Spleen (tissue), 11 donors: Measurements from ENCODE around the gene PIF1. TPM values are rescaled to one million over a fixed set of nuclear protein-coding genes. Genes with fewer than 3 reads are reported as not detected.
"Not testable (repeated sequence)": the region's sequence is repeated elsewhere in the genome, so short reads cannot be mapped to it uniquely, and the experiment has no call there.

Source experiments
- DNase-seq: peaks from one replicate; pipeline ENCODE4 v3.0.0-alpha.2; 2020
- H3K27ac ChIP-seq, 8 donors: fragments of 200-600 bp; sonication (generic) in 7 of 8; 1 replicate in 4 of 8; 2 replicates in 4 of 8; pipeline versions ENCODE4 v1.5.0 to v1.8.0; 2016 to 2021; ENCODE audit warnings: inconsistent platforms in 4 of 8, mild to moderate bottlenecking in 4 of 8, moderate library complexity in 1 of 8
- H3K27me3 ChIP-seq, 7 donors: fragments of 200-600 bp; sonication (generic) in 6 of 7; replicated peaks in 1 of 7; 1 replicate in 4 of 7; 2 replicates in 3 of 7; pipeline versions ENCODE4 v1.5.0 to v1.8.0; 2016 to 2021; ENCODE audit warnings: inconsistent platforms in 3 of 7, mild to moderate bottlenecking in 1 of 7
- H3K36me3 ChIP-seq, 6 donors: fragments of 200-600 bp; sonication (generic) in 5 of 6; 1 replicate in 4 of 6; 2 replicates in 2 of 6; pipeline versions ENCODE4 v1.5.0 to v1.8.0; 2016 to 2021; ENCODE audit warnings: inconsistent platforms in 2 of 6
- H3K4me1 ChIP-seq, 6 donors: fragments of 200-600 bp; sonication (generic) in 5 of 6; 1 replicate in 3 of 6; 2 replicates in 3 of 6; pipeline versions ENCODE4 v1.5.0 to v1.8.0; 2016 to 2021; ENCODE audit warnings: inconsistent platforms in 3 of 6
- H3K4me3 ChIP-seq, 8 donors: fragments of 200-600 bp; sonication (generic) in 7 of 8; 1 replicate in 4 of 8; 2 replicates in 4 of 8; pipeline versions ENCODE4 v1.5.0 to v1.8.0; 2016 to 2021; ENCODE audit warnings: inconsistent platforms in 4 of 8, mild to moderate bottlenecking in 4 of 8, moderate library complexity in 2 of 8
- H3K9me3 ChIP-seq, 8 donors: fragments of 200-600 bp; sonication (generic) in 7 of 8; 1 replicate in 4 of 8; 2 replicates in 4 of 8; pipeline versions ENCODE4 v1.5.0 to v1.8.0; 2016 to 2021; ENCODE audit warnings: inconsistent platforms in 4 of 8
- CTCF ChIP-seq, 11 experiments: fragments of 200-600 bp in 7 of 11; fragments of 450-650 bp in 4 of 11; sonication (generic) in 4 of 11; IDR thresholded peaks in 8 of 11; conservative IDR thresholded peaks in 3 of 11; 1 replicate in 7 of 11; 2 replicates in 4 of 11; pipeline versions ENCODE4 v1.4.0 to v1.8.0; 2016 to 2021; ENCODE audit warnings: antibody characterized with exemption in 11 of 11, inconsistent platforms in 4 of 11, mild to moderate bottlenecking in 1 of 11
- POLR2A ChIP-seq, 3 donors: fragments of 450-650 bp; IDR thresholded peaks; one replicate each; pipeline ENCODE4 v1.5.1; 2017; ENCODE audit warnings: antibody characterized with exemption in 3 of 3, mild to moderate bottlenecking in 1 of 3
- POLR2AphosphoS5 ChIP-seq, 3 donors: sonication (generic); formaldehyde crosslinking; IDR thresholded peaks; one replicate each; pipeline ENCODE4 v1.5.1; 2017; ENCODE audit warnings: antibody characterized with exemption in 3 of 3
- WGBS, 5 donors: extraction: QIAGEN DNeasy Blood & Tissue Kit in 3 of 5; methylation state at CpG; one replicate each; pipeline versions ENCODE4 v1.1.5 to v1.1.7; 2013 to 2018; 5-methylcytosine and 5-hydroxymethylcytosine counted together
- intact Hi-C: fragments of 100-400 bp; cut with DNase I; formaldehyde crosslinking; loops from one replicate; pipeline ENCODE4 v1.15.0; 2023; ENCODE audit warnings: low total_unique reads
- polyA plus RNA-seq, 3 donors: library from polyadenylated mRNA; stranded (reverse); fragments of 200-250 nt; gene quantifications; one replicate each; pipeline ENCODE4 v1.2.1, GENCODE V29; 2013
- total RNA-seq, 7 donors: library from RNA; depleted of rRNA in 3 of 7; stranded (reverse); fragments of >200 nt in 3 of 7; fragmentation: NEBNext Ultra II Directional in 4 of 7; extraction: Animal tissue kit (Norgen Biotek cat#: 25700) in 4 of 7; gene quantifications; one replicate each; pipeline versions ENCODE4 v1.1.0 to v1.2.1, GENCODE V29; 2016 to 2021
- donor health status: healthy with polysubstance abuse.
- donor health status: DM: no; HTN: no; CAD: no; lungs with moderate emphysema.
- donor health status: DM: no; HTN: no; CAD: no.
- donor health status: Bipolar disorder and iron deficiency.
- donor health status: healthy.
- donor health status: DM: no; HTN: no; CAD: no.
- donor health status: DM: yes; HTN: yes; CAD: no.

PIF1 gene
- total and polyA plus RNA-seq, 10 donors = 3.8 to 10.3 (median 6.8) TPM

- WGBS, 5 donors = 79 to 97% (median 94%) methylated on average over 1 of the region's 1 CpG
- DNase-seq = no peak
- intact Hi-C loops = no loop called here
- Histone ChIP-seq H3K4me3 (no peak overlapping the region), H3K27ac (no peak overlapping the region), H3K9me3 (no peaks in the 10 kb centered on the region), H3K4me1 (peaks cover 6 to 14% (median 9%) of the 10 kb centered on the region in 6 donors), H3K36me3 (no peaks in the 10 kb centered on the region), H3K27me3 (no peaks in the 10 kb centered on the region)
- no peak for TF ChIP-seq CTCF (IDR thresholded peaks at IDR 0.05 in 8 of 11, conservative IDR thresholded peaks at IDR 0.05 in 3 of 11)
- TF ChIP-seq POLR2A (IDR thresholded peaks at IDR 0.05) = no peak
- no peak for TF ChIP-seq POLR2AphosphoS5 (IDR thresholded peaks at IDR 0.05)
These were observed 21.9 kb downstream of the PIF1 start for GRCh38 chr15:64803526-64803925.

GRCh38 chr15:64800476-64800875 lies 25.0 kb downstream of the PIF1 start:
- WGBS, 5 donors = 74 to 89% (median 80%) methylated on average over 2 of the region's 2 CpGs
- no peaks in the 10 kb centered on the region for H3K27me3 ChIP-seq
- H3K9me3 ChIP-seq = no peaks in the 10 kb centered on the region
- no peak for DNase-seq
- H3K4me1 ChIP-seq = peaks cover 6 to 14% (median 9%) of the 10 kb centered on the region in 6 donors
- intact Hi-C loops = no loop called here
- TF ChIP-seq POLR2AphosphoS5 (IDR thresholded peaks at IDR 0.05) (no peak), POLR2A (IDR thresholded peaks at IDR 0.05) (no peak), CTCF (IDR thresholded peaks at IDR 0.05 in 8 of 11, conservative IDR thresholded peaks at IDR 0.05 in 3 of 11) (no peak)
- H3K4me3 ChIP-seq = no peak overlapping the region
- H3K27ac ChIP-seq = no peak overlapping the region
- H3K36me3 ChIP-seq = no peaks in the 10 kb centered on the region

- H3K4me3 ChIP-seq, intact Hi-C loops, DNase-seq, H3K9me3 ChIP-seq, H3K36me3 ChIP-seq, H3K27me3 ChIP-seq, H3K27ac ChIP-seq: not testable (repeated sequence)
- H3K4me1 ChIP-seq = peaks cover 6 to 14% (median 9%) of the 10 kb centered on the region in 6 donors
- 88 to 93% (median 92%) methylated on average over 5 to 28 of the region's 29 CpGs; no CpG with 5 or more reads in 1 of the 5 donors for WGBS, 5 donors
These were observed 26.5 kb downstream of the PIF1 start for GRCh38 chr15:64798905-64799304.

- H3K36me3 ChIP-seq, DNase-seq, H3K27me3 ChIP-seq, H3K9me3 ChIP-seq, H3K4me3 ChIP-seq, intact Hi-C loops, H3K4me1 ChIP-seq, H3K27ac ChIP-seq: not testable (repeated sequence)
- 89 to 93% (median 90%) methylated on average over 9 of the region's 9 CpGs for WGBS, 5 donors
These were observed 29.5 kb downstream of the PIF1 start for GRCh38 chr15:64795921-64796320.

GRCh38 chr15:64795299-64795698 lies 30.1 kb downstream of the PIF1 start:
- H3K4me3 ChIP-seq, H3K27me3 ChIP-seq, DNase-seq, intact Hi-C loops, H3K27ac ChIP-seq, H3K36me3 ChIP-seq, H3K9me3 ChIP-seq, H3K4me1 ChIP-seq: not testable (repeated sequence)
- WGBS, 5 donors = 86 to 96% (median 90%) methylated on average over 7 of the region's 7 CpGs

GRCh38 chr15:64792282-64792681 lies 33.2 kb downstream of the PIF1 start:
- Histone ChIP-seq H3K4me1 (no peaks in the 10 kb centered on the region), H3K4me3 (no peak overlapping the region), H3K27me3 (no peaks in the 10 kb centered on the region), H3K27ac (no peak overlapping the region), H3K36me3 (no peaks in the 10 kb centered on the region), H3K9me3 (no peaks in the 10 kb centered on the region)
- no peak for DNase-seq
- intact Hi-C loops = no loop called here
- WGBS, 5 donors = 86 to 97% (median 96%) methylated on average over 3 of the region's 3 CpGs
- TF ChIP-seq POLR2AphosphoS5 (IDR thresholded peaks at IDR 0.05) (no peak), POLR2A (IDR thresholded peaks at IDR 0.05) (no peak), CTCF (IDR thresholded peaks at IDR 0.05 in 8 of 11, conservative IDR thresholded peaks at IDR 0.05 in 3 of 11) (no peak)
